ENCODE measurements around the gene B4GALT6. TPM values are rescaled to one million over a fixed set of nuclear protein-coding genes. Genes with fewer than 3 reads are reported as not detected.

Gene B4GALT6
- total RNA-seq, 2 donors from 2014 or later, result 0.52 to 1.8 TPM

GRCh38 chr18:31658670-31659575, 25.5 kb downstream of the B4GALT6 start:
- Mint-ChIP-seq H3K4me1 (peaks cover 16% of the 10 kb centered on the region), H3K9me3 (no peaks in the 10 kb centered on the region), H3K4me3 (peak overlapping the region; percentile 55), H3K27ac (peak overlapping the region; percentile 63), H3K27me3 (peaks cover 13% of the 10 kb centered on the region), H3K36me3 (ENCODE audit: low read depth) (no peaks in the 10 kb centered on the region)
- ATAC-seq (replicated peaks), result peak; percentile 85

GRCh38 chr18:31657823-31658669, 26.3 kb downstream of the B4GALT6 start:
- H3K27me3 Mint-ChIP-seq, result peaks cover 18% of the 10 kb centered on the region
- peak overlapping the region; percentile 63 for H3K27ac Mint-ChIP-seq
- peak; percentile 86 for ATAC-seq (replicated peaks)
- H3K4me1 Mint-ChIP-seq, result peaks cover 16% of the 10 kb centered on the region
- no peaks in the 10 kb centered on the region for H3K9me3 Mint-ChIP-seq
- no peaks in the 10 kb centered on the region for H3K36me3 Mint-ChIP-seq (ENCODE audit: low read depth)
- H3K4me3 Mint-ChIP-seq, result peak overlapping the region; percentile 55

- Mint-ChIP-seq H3K36me3 (ENCODE audit: low read depth) (no peaks in the 10 kb centered on the region), H3K27ac (no peak overlapping the region), H3K4me1 (peaks cover 20% of the 10 kb centered on the region), H3K9me3 (no peaks in the 10 kb centered on the region), H3K4me3 (no peak overlapping the region), H3K27me3 (peaks cover 28% of the 10 kb centered on the region)
- no peak for ATAC-seq (replicated peaks)
These were observed 27.6 kb downstream of the B4GALT6 start for GRCh38 chr18:31656754-31657153.

GRCh38 chr18:31655354-31655753, 29.0 kb downstream of the B4GALT6 start:
- H3K9me3 Mint-ChIP-seq, result no peaks in the 10 kb centered on the region
- no peak for ATAC-seq (replicated peaks)
- H3K27ac Mint-ChIP-seq, result no peak overlapping the region
- peaks cover 37% of the 10 kb centered on the region for H3K27me3 Mint-ChIP-seq
- H3K36me3 Mint-ChIP-seq (ENCODE audit: low read depth), result no peaks in the 10 kb centered on the region
- no peak overlapping the region for H3K4me3 Mint-ChIP-seq
- peaks cover 21% of the 10 kb centered on the region for H3K4me1 Mint-ChIP-seq

GRCh38 chr18:31652877-31653276, 31.5 kb downstream of the B4GALT6 start:
- no peak overlapping the region for H3K27ac Mint-ChIP-seq
- no peak for ATAC-seq (replicated peaks)
- H3K9me3 Mint-ChIP-seq, result no peaks in the 10 kb centered on the region
- H3K4me1 Mint-ChIP-seq, result peaks cover 8% of the 10 kb centered on the region
- no peaks in the 10 kb centered on the region for H3K36me3 Mint-ChIP-seq (ENCODE audit: low read depth)
- H3K4me3 Mint-ChIP-seq, result no peak overlapping the region
- peaks cover 42% of the 10 kb centered on the region for H3K27me3 Mint-ChIP-seq

- no peak for ATAC-seq (replicated peaks)
- Mint-ChIP-seq H3K4me3 (no peak overlapping the region), H3K27me3 (peaks cover 45% of the 10 kb centered on the region), H3K27ac (no peak overlapping the region), H3K9me3 (no peaks in the 10 kb centered on the region), H3K36me3 (ENCODE audit: low read depth) (no peaks in the 10 kb centered on the region), H3K4me1 (peaks cover 8% of the 10 kb centered on the region)
These were observed 32.0 kb downstream of the B4GALT6 start for GRCh38 chr18:31652357-31652756.

GRCh38 chr18:31651369-31651768, 33.0 kb downstream of the B4GALT6 start:
- H3K27ac Mint-ChIP-seq, result no peak overlapping the region
- H3K4me1 Mint-ChIP-seq, result peaks cover 9% of the 10 kb centered on the region
- H3K4me3 Mint-ChIP-seq, result no peak overlapping the region
- no peak for ATAC-seq (replicated peaks)
- H3K9me3 Mint-ChIP-seq, result no peaks in the 10 kb centered on the region
- H3K27me3 Mint-ChIP-seq, result peaks cover 51% of the 10 kb centered on the region
- no peaks in the 10 kb centered on the region for H3K36me3 Mint-ChIP-seq (ENCODE audit: low read depth)

- no peaks in the 10 kb centered on the region for H3K36me3 Mint-ChIP-seq (ENCODE audit: low read depth)
- H3K27ac Mint-ChIP-seq, result no peak overlapping the region
- peaks cover 48% of the 10 kb centered on the region for H3K27me3 Mint-ChIP-seq
- no peak overlapping the region for H3K4me3 Mint-ChIP-seq
- ATAC-seq (replicated peaks), result peak; percentile 36
- peaks cover 9% of the 10 kb centered on the region for H3K4me1 Mint-ChIP-seq
- H3K9me3 Mint-ChIP-seq, result no peaks in the 10 kb centered on the region
These were observed 34.2 kb downstream of the B4GALT6 start for GRCh38 chr18:31649978-31650719.

GRCh38 chr18:31649449-31649848, 34.9 kb downstream of the B4GALT6 start:
- Mint-ChIP-seq H3K9me3 (no peaks in the 10 kb centered on the region), H3K27me3 (peaks cover 44% of the 10 kb centered on the region), H3K4me1 (peaks cover 9% of the 10 kb centered on the region), H3K36me3 (ENCODE audit: low read depth) (no peaks in the 10 kb centered on the region), H3K4me3 (no peak overlapping the region), H3K27ac (no peak overlapping the region)
- no peak for ATAC-seq (replicated peaks)

GRCh38 chr18:31648966-31649429, 35.4 kb downstream of the B4GALT6 start:
- Mint-ChIP-seq H3K27ac (no peak overlapping the region), H3K9me3 (no peaks in the 10 kb centered on the region), H3K36me3 (ENCODE audit: low read depth) (no peaks in the 10 kb centered on the region), H3K4me1 (peaks cover 9% of the 10 kb centered on the region), H3K27me3 (peaks cover 44% of the 10 kb centered on the region), H3K4me3 (no peak overlapping the region)
- peak; percentile 90 for ATAC-seq (replicated peaks)

GRCh38 chr18:31648458-31648857, 35.9 kb downstream of the B4GALT6 start:
- peaks cover 9% of the 10 kb centered on the region for H3K4me1 Mint-ChIP-seq
- no peaks in the 10 kb centered on the region for H3K9me3 Mint-ChIP-seq
- H3K27ac Mint-ChIP-seq, result no peak overlapping the region
- no peaks in the 10 kb centered on the region for H3K36me3 Mint-ChIP-seq (ENCODE audit: low read depth)
- ATAC-seq (replicated peaks), result no peak
- no peak overlapping the region for H3K4me3 Mint-ChIP-seq
- H3K27me3 Mint-ChIP-seq, result peaks cover 40% of the 10 kb centered on the region

GRCh38 chr18:31647127-31647753, 37.1 kb downstream of the B4GALT6 start:
- Mint-ChIP-seq H3K27me3 (peaks cover 30% of the 10 kb centered on the region), H3K4me1 (peaks cover 9% of the 10 kb centered on the region), H3K4me3 (no peak overlapping the region), H3K36me3 (ENCODE audit: low read depth) (no peaks in the 10 kb centered on the region), H3K9me3 (no peaks in the 10 kb centered on the region), H3K27ac (peak overlapping the region; percentile 32)
- ATAC-seq (replicated peaks), result no peak

GRCh38 chr18:31646332-31647126, 37.9 kb downstream of the B4GALT6 start:
- Mint-ChIP-seq H3K4me1 (peaks cover 4% of the 10 kb centered on the region), H3K9me3 (no peaks in the 10 kb centered on the region), H3K36me3 (ENCODE audit: low read depth) (no peaks in the 10 kb centered on the region), H3K4me3 (no peak overlapping the region), H3K27ac (no peak overlapping the region), H3K27me3 (peaks cover 29% of the 10 kb centered on the region)
- peak; percentile 6 for ATAC-seq (replicated peaks)

All from activated T-helper 17 cell treated with anti-CD3 and anti-CD28 coated beads, Interleukin-2, amount 50 U/mL, for 72 hours (primary cell).